Nephron (organoid): ENCODE data around the gene RIC3.
A peak's percentile ranks its signal among the peaks of the same experiment; 100 is the strongest.

Experiments used
- H3K27ac Mint-ChIP-seq, 3 experiments: 2 replicates each; pipeline ENCODE4 v1.8.0; 2020; ENCODE audit warnings: mixed read lengths in 3 of 3, mild to moderate bottlenecking in 2 of 3, moderate library complexity in 1 of 3
- H3K27me3 Mint-ChIP-seq: 2 replicates; pipeline ENCODE4 v1.8.0; 2021; ENCODE audit warnings: low read depth, mild to moderate bottlenecking, moderate library complexity, mixed read lengths
- H3K36me3 Mint-ChIP-seq: 2 replicates; pipeline ENCODE4 v1.8.0; 2020; ENCODE audit warnings: low read depth, mixed read lengths
- H3K4me1 Mint-ChIP-seq: 2 replicates; pipeline ENCODE4 v1.8.0; 2020; ENCODE audit warnings: mixed read lengths
- H3K4me3 Mint-ChIP-seq, 3 experiments: 2 replicates each; pipeline ENCODE4 v1.8.0; 2020; ENCODE audit warnings: mild to moderate bottlenecking in 3 of 3, mixed read lengths in 3 of 3, moderate library complexity in 2 of 3
- H3K9me3 Mint-ChIP-seq: 2 replicates; pipeline ENCODE4 v1.8.0; 2020; ENCODE audit warnings: mixed read lengths
- CTCF ChIP-seq, 3 experiments: fragments of 200-600 bp; sonication (generic); IDR thresholded peaks; one replicate each; pipeline ENCODE4 v1.5.0; 2021; ENCODE audit warnings: antibody characterized with exemption in 3 of 3; ENCODE audit not compliant: unreplicated experiment in 3 of 3

The RIC3 gene

GRCh38 chr11:8067567-8067928 lies 101.3 kb downstream of the RIC3 start:
- no peak overlapping the region for H3K4me3 Mint-ChIP-seq
- H3K27ac Mint-ChIP-seq, result peak overlapping the region in 2 of 3 experiments; percentile 89 to 91
- H3K27me3 Mint-ChIP-seq, result peaks cover 35% of the 10 kb centered on the region
- no peaks in the 10 kb centered on the region for H3K9me3 Mint-ChIP-seq
- no peak for TF ChIP-seq CTCF (IDR thresholded peaks at IDR 0.05; ENCODE audit: unreplicated experiment in 3 of 3)
- H3K36me3 Mint-ChIP-seq, result no peaks in the 10 kb centered on the region
- peaks cover 62% of the 10 kb centered on the region for H3K4me1 Mint-ChIP-seq

GRCh38 chr11:8066911-8067455 lies 101.8 kb downstream of the RIC3 start:
- Mint-ChIP-seq H3K9me3 (no peaks in the 10 kb centered on the region), H3K27me3 (peaks cover 31% of the 10 kb centered on the region), H3K36me3 (no peaks in the 10 kb centered on the region), H3K4me1 (peaks cover 63% of the 10 kb centered on the region), H3K27ac (peak overlapping the region; percentile 21 to 50 (median 34)), H3K4me3 (peak overlapping the region in 1 of 3 experiments; percentile 5)
- TF ChIP-seq CTCF (IDR thresholded peaks at IDR 0.05; ENCODE audit: unreplicated experiment in 3 of 3), result no peak

- Mint-ChIP-seq H3K4me3 (no peak overlapping the region), H3K4me1 (peaks cover 68% of the 10 kb centered on the region), H3K27ac (peak overlapping the region; percentile 21 to 50 (median 34)), H3K9me3 (no peaks in the 10 kb centered on the region), H3K36me3 (no peaks in the 10 kb centered on the region), H3K27me3 (peaks cover 27% of the 10 kb centered on the region)
- no peak for TF ChIP-seq CTCF (IDR thresholded peaks at IDR 0.05; ENCODE audit: unreplicated experiment in 3 of 3)
These were observed 102.6 kb downstream of the RIC3 start for GRCh38 chr11:8066036-8066910.

- no peak for TF ChIP-seq CTCF (IDR thresholded peaks at IDR 0.05; ENCODE audit: unreplicated experiment in 3 of 3)
- peak overlapping the region in 1 of 3 experiments; percentile 21 for H3K27ac Mint-ChIP-seq
- peaks cover 62% of the 10 kb centered on the region for H3K4me1 Mint-ChIP-seq
- peaks cover 21% of the 10 kb centered on the region for H3K27me3 Mint-ChIP-seq
- H3K36me3 Mint-ChIP-seq, result no peaks in the 10 kb centered on the region
- no peak overlapping the region for H3K4me3 Mint-ChIP-seq
- no peaks in the 10 kb centered on the region for H3K9me3 Mint-ChIP-seq
These were observed 103.8 kb downstream of the RIC3 start for GRCh38 chr11:8065031-8065430.

GRCh38 chr11:8063324-8063723 lies 105.5 kb downstream of the RIC3 start:
- peak overlapping the region; percentile 84 to 93 (median 91) for H3K27ac Mint-ChIP-seq

More at GRCh38 chr11:8063324-8063723, 105.5 kb downstream of the RIC3 start:
- Mint-ChIP-seq H3K27me3 (peaks cover 18% of the 10 kb centered on the region), H3K4me1 (peaks cover 62% of the 10 kb centered on the region), H3K9me3 (no peaks in the 10 kb centered on the region), H3K4me3 (peak overlapping the region in 2 of 3 experiments; percentile 41 to 46), H3K36me3 (no peaks in the 10 kb centered on the region)
- TF ChIP-seq CTCF (IDR thresholded peaks at IDR 0.05; ENCODE audit: unreplicated experiment in 3 of 3), result no peak
